Stimulated activated CD8-positive, alpha-beta memory T cell treated with anti-CD3 and anti-CD28 coated beads, Interleukin-15, amount 100 ng/mL, for 24 hours (primary cell): ENCODE results near the gene GSTM4.

Experiments used
- DNase-seq: peaks from one replicate; pipeline ENCODE4 v3.0.0-alpha.2; 2020; ENCODE audit warnings: low read depth

Gene GSTM4

DNA sequence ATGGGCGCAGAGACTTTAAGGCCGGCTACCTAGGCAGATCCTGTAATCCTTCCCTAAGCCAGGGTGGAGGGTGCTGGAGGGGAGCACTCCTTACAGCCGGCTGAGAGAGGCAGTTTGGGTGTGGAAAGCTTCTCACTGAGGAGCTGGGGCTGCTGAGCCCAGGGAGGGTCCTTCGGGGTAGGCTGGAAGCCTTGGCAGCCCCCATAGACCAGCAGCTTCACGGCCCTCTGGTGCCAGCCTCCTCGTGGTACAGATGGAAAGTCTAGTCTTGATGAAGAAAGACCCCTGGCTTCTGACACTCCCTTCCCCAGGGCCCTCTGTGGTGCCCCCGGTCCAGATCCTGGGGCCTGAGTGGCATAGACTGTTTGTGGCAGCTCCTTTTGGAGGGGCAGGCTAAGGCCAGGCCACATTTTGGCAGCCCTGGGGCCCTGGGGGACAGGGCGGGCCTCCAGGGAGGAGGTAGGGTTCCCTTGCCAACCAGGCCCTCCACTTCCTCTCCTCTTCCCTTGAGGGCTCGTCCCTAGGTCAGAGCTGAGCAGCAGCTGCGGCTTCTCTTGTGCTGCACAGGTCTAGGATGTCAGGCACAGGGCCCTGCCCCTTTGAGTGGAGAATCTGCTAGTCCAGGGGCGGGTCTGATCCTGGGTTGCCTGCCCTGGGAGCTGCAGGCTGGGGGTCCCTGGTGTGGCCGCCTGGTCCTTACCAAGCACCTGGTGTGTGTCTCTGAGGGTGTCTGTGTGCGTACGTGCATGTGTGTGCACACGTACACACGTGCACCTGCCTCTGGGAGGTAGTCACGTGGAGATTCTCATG, 31.5 kb upstream of the GSTM4 start:
- no peak for DNase-seq

- no peak for DNase-seq
Observed at GRCh38 chr1:109625176-109625575, 30.7 kb upstream of the GSTM4 start.

DNA sequence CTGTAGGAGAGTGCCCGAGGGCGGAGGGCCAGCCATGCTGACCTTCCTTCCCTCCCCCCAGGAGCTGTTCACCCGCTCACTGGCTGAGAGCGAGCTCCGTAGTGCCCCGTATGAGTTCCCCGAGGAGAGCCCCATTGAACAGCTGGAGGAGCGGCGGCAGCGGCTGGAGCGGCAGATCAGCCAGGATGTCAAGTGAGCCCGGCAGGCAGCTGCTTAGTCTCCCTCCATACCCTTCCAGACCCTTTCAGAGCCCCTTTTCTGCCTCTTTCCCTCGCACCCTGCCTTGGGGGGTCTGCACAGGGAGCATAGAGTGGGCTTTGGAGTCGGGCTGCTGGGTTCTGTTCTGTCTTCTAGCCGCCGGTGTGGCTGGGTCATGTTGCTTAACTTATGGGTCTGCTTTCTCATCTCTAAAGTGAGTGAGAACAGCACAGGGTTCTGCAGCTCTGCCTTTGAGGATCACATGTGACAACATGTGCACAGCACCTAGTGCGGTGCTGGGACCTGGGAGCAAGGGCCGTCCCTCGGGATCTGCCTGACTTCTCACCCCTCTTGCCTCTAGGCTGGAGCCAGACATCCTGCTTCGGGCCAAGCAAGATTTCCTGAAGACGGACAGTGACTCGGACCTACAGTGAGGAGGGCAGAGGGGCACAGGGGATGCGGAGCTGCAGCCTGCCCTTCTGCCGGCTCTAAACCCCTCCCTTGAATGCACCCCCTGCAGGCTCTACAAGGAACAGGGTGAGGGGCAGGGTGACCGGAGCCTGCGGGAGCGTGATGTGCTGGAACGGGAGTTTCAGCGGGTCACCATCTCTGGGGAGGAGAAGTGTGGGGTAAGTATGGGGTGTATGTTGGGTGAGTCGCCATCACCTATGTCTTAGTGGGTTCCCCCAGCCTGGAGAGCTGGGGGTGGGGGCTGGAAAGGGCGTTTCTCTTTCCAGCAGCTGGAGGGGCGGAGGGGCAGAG, 30.0 kb upstream of the GSTM4 start:
- DNase-seq = no peak

- no peak for DNase-seq
Observed at GRCh38 chr1:109626682-109627408, 29.1 kb upstream of the GSTM4 start.

DNA sequence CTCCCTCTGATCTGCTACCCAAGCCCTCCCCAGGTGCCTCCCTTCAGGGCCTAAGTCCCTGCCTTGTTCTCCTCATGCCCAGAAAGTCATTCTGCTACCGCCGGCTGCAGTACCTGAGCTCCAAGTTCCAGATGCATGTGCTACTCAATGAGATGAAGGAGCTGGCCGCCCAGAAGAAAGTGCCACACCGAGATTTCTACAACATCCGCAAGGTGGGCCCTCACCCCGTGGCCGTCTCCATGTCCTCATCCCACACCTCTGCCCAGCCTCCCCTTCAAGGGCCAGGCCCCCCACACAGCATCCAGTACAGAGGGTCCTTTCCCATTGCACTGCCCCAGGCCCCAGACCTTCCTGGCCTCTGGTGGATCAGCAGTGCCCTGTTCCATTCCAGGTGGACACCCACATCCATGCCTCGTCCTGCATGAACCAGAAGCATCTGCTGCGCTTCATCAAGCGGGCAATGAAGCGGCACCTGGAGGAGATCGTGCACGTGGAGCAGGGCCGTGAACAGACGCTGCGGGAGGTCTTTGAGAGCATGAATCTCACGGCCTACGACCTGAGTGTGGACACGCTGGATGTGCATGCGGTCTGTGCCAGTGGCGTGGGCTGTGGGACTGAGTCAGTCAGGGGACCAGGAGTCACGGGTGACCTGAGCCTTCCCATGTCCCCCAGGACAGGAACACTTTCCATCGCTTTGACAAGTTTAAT, 28.1 kb upstream of the GSTM4 start:
- DNase-seq = no peak

GRCh38 chr1:109628540-109629321, 27.2 kb upstream of the GSTM4 start:
- DNase-seq = no peak

DNA sequence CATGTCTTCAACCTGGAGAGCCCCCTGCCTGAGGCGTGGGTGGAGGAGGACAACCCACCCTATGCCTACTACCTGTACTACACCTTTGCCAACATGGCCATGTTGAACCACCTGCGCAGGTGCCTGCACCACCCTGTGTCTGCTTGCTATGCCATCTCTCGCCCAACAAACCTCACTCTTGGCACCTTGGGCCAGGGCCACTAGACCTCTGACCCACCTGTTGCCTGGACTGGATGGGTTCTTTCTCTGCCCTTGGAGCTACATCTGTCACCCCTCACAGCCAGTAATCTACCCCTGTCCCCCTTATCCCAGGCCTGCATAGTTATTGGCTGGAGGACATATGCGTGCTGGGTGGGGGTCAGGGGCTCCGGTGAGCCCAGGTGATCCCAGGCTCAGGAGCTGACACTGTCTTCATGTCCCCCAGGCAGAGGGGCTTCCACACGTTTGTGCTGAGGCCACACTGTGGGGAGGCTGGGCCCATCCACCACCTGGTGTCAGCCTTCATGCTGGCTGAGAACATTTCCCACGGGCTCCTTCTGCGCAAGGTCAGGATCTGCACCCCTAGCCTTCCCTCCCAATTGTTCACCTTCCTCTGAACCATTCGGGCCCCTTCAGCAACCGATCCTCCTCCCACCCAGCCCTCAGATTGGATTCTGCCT, 26.4 kb upstream of the GSTM4 start:
- no peak for DNase-seq

GRCh38 chr1:109630081-109630897, 25.6 kb upstream of the GSTM4 start:
- no peak for DNase-seq

GRCh38 chr1:109630898-109631512, 24.9 kb upstream of the GSTM4 start:
- no peak for DNase-seq

DNA sequence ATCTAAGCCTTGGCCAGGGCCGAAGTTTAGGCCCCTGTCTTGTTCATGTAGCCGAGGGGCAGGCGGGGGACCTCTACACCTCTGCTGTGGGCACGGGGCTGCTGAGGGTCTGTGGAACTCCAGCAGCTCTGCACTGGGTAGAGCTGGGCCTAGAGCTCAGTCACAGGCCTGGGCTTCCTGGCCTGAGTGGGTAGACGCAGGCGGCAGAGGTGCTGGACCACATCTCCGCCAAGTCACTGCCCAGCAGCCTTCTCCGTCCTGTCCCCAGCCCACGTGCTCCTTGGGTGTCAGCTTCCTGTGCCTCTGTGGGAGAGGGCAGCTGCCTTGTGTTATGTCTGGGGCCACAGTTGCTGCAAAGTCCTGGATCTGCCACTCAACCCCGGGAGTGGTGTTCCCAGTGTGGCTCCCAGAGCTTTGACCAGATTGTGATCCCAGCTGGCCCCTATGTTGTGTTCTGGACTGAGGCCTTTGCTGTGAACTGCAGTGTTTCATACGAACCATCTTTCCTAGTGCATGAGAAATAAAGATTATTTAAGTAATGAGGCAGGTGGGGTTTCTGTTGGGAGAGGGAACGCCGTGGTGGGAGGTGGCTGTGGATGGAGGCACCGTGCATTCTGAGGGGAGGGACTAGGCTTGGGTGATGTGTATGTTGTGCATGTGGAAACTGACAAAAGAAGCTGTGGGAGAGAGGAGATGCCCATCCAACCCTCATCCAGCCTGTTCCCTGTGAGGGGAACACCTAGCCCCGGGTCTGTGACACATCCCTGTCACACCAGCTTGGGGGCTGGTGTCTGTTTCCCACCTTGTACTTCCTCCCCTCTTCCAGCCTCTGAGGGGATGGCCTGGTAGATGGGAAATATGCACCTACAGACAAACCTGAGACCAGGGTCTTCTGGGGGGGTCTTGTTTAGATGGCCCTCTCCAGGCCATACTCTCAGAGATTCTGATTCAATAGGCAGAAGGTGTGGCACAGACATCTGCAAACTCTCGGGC, 24.1 kb upstream of the GSTM4 start:
- DNase-seq = no peak

GRCh38 chr1:109632671-109633346, 23.1 kb upstream of the GSTM4 start:
- no peak for DNase-seq

DNA sequence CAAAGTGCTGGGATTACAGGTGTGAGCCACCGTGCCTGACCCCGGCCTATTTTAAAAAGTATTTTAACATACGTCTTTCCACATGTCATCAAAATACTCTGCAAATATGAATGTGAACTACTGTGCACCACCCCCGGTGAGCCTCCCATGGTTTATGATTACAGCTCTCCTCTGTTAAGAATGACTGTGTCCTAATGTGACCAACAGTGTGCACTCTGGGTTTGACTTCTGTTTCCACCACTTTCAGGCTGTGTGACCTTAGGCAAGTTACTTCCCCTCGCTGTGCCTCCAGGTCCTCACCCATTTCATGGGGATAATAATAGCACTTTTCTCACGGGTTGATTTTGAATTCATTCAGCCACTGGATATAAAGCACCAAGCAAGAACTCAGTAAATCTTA, 21.6 kb upstream of the GSTM4 start:
- DNase-seq = no peak

DNA sequence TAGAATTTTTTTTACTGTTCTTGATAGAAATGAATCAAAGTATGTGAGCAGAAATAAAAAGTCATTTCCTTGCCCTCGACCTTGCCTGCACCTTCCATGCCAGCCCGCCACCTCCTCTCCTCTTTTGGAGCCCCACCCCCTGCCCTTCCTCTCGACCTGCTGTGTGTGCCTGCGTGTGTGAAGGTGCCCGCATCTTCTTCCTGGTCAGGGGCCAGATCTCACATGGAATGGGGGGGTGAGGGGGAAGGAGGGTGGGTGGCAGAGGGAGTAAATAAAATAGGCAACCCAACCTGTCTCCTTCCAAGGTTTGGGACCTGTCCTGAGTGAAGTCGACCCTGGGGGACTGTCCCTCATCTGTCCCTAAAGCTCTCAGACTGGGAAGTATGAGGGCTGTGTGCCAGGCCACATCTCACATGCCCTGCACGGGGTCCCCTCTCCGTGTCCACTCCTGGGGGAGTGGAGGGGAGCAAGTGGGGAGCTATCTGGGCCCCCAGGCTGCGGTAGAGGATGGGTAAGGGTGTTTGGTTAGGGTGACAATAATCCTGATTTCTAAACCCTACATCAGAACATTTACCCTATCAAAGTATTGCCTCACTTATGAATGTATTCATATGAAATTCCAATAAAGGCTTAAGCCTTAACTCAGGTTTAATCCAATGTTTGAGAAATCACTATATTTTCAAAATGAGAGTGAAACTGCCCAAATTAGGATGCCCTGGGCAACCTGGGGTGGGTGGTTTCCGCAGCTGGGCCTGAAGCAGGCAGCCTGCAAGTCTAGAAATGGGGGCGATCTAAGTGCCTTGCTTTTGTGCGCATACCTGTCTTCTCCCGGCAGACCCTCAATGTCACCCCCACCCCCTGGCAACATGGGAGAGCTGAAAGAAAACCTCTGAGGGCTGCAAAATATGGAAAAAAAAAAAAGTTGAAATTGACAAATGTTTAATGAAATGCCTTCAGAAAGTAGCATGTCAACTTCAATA, 20.8 kb upstream of the GSTM4 start:
- no peak for DNase-seq

GRCh38 chr1:109635862-109636200, 20.1 kb upstream of the GSTM4 start:
- DNase-seq = no peak

DNA sequence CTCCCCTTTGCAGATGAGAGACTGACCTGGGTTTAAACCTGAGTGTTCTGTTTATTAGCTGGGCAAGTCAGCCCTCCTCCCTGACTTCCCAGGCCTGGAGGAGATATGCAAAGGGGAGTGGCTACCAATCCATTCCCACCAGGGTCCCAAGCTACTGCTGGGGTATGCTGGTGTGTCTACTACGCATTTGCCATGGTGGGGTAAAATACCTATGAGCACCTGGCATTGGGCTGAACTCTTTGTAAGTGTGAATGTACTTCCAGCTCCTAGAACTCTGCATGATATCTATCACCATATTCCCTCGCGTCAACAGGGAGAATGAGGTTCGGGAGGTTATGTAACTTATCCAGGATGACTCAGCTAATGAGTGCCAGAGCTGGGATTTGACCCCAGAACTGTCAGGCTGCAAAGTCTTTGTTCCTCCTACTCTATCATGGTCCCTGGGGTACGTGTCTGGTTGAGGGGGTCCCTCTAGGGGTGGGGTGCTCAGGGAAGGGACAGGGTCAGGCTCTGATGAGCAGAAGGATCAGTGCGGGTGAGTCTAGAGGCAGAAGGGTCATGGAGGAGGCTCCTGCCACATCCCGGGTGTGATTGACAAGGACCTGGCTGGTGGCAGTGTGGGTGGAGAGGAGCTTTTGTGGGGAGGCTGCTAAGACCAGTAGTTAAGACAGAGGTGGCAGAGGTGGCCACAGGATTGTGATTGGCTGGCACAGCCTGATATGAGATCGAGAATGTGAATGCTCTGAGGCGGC, 19.5 kb upstream of the GSTM4 start:
- no peak for DNase-seq
